ENCODE measurements around the gene MCTP1. TPM values are rescaled to one million over a fixed set of nuclear protein-coding genes. Genes with fewer than 3 reads are reported as not detected.

The MCTP1 gene
- total RNA-seq, 2 experiments from 2014 or later = not detected

GRCh38 chr5:95241161-95241560 lies 43.7 kb downstream of the MCTP1 start:
- Mint-ChIP-seq H3K36me3 (no peaks in the 10 kb centered on the region), H3K9me3 (no peaks in the 10 kb centered on the region), H3K27ac (no peak overlapping the region), H3K4me1 (ENCODE audit: low read depth) (no peaks in the 10 kb centered on the region), H3K4me3 (no peak overlapping the region), H3K27me3 (no peaks in the 10 kb centered on the region)
- ChIA-PET POLR2A (no interaction called here), CTCF (no interaction called here)
- intact Hi-C loops (cut with micrococcal nuclease) = no loop called here
- DNase-seq = no peak

DNA sequence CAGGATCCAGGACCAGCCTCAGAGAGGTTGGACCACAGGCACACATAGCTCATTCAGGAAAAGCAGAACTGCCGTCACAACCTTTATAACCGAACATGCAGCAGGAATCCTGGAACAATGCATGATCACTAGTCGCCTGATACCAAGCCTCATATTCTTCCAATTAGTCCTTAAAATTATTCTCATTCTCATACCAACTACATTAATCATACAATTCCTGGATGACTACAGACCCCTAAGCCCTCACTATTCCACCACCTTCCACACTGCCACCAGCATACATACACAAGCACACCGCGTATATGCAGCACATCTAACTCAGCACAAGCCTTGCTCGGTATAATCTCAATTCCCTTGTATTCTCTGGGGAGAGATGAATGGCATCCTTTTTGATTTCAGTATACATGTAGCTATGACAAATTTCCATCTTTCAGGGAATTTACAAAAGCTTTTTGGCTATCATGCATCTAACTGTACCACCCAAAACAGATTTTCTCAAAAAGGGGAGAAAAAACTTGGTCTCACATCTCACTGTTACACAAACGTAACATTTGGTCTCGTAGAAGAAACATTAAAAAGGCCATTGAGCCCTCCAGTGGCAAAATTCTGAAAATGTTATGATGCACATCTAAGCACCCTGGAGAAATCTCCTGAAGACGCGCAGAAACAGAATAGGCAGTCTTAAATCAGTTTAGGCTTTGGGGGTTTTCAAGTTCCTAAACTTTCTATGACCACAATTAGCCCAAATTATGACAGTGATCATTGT lies 46.2 kb downstream of the MCTP1 start:
- Mint-ChIP-seq H3K36me3 (no peaks in the 10 kb centered on the region), H3K27me3 (no peaks in the 10 kb centered on the region), H3K27ac (no peak overlapping the region), H3K9me3 (no peaks in the 10 kb centered on the region), H3K4me1 (ENCODE audit: low read depth) (no peaks in the 10 kb centered on the region), H3K4me3 (no peak overlapping the region)
- CTCF ChIA-PET = no interaction called here
- no peak for DNase-seq
- POLR2A ChIA-PET = no interaction called here
- intact Hi-C loops (cut with micrococcal nuclease) = no loop called here

GRCh38 chr5:95237324-95237723 lies 47.6 kb downstream of the MCTP1 start:
- ChIA-PET CTCF (no interaction called here), POLR2A (no interaction called here)
- Mint-ChIP-seq H3K27me3 (no peaks in the 10 kb centered on the region), H3K27ac (no peak overlapping the region), H3K4me1 (ENCODE audit: low read depth) (no peaks in the 10 kb centered on the region), H3K36me3 (no peaks in the 10 kb centered on the region), H3K9me3 (no peaks in the 10 kb centered on the region), H3K4me3 (no peak overlapping the region)
- intact Hi-C loops (cut with micrococcal nuclease) = no loop called here
- DNase-seq = no peak

GRCh38 chr5:95235439-95235982 lies 49.4 kb downstream of the MCTP1 start:
- Mint-ChIP-seq H3K27ac (no peak overlapping the region), H3K9me3 (no peaks in the 10 kb centered on the region)
- CTCF ChIA-PET = no interaction called here

DNA sequence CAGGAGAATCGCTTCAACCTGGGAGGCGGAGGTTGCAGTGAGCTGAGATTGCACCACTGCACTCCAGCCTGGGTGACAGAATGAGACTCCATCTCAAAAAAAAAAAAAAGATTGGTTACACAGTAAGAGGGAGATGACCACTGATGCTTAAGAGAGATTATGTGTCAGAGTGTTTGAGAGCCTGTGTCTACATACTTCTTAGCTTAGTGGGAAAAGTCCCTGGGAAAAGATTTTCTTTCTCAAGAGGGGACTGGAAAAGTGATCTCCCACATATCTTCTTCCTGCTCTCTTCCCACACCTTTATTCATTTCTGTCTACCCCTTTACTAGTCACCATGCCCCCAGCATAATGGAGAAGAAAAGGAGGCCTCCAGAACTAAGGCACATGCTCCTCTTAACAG lies 55.2 kb downstream of the MCTP1 start:
- Mint-ChIP-seq H3K4me1 (ENCODE audit: low read depth) (no peaks in the 10 kb centered on the region), H3K9me3 (no peaks in the 10 kb centered on the region), H3K27me3 (no peaks in the 10 kb centered on the region), H3K4me3 (no peak overlapping the region), H3K36me3 (no peaks in the 10 kb centered on the region), H3K27ac (no peak overlapping the region)
- no peak for DNase-seq
- intact Hi-C loops (cut with micrococcal nuclease) = no loop called here
- ChIA-PET POLR2A (no interaction called here), CTCF (no interaction called here)

More at GRCh38 chr5:95235439-95235982, 49.4 kb downstream of the MCTP1 start:
- Mint-ChIP-seq H3K4me1 (ENCODE audit: low read depth) (no peaks in the 10 kb centered on the region), H3K27me3 (no peaks in the 10 kb centered on the region), H3K4me3 (no peak overlapping the region), H3K36me3 (no peaks in the 10 kb centered on the region)
- intact Hi-C loops (cut with micrococcal nuclease) = no loop called here
- DNase-seq = no peak
- POLR2A ChIA-PET = no interaction called here

DNA sequence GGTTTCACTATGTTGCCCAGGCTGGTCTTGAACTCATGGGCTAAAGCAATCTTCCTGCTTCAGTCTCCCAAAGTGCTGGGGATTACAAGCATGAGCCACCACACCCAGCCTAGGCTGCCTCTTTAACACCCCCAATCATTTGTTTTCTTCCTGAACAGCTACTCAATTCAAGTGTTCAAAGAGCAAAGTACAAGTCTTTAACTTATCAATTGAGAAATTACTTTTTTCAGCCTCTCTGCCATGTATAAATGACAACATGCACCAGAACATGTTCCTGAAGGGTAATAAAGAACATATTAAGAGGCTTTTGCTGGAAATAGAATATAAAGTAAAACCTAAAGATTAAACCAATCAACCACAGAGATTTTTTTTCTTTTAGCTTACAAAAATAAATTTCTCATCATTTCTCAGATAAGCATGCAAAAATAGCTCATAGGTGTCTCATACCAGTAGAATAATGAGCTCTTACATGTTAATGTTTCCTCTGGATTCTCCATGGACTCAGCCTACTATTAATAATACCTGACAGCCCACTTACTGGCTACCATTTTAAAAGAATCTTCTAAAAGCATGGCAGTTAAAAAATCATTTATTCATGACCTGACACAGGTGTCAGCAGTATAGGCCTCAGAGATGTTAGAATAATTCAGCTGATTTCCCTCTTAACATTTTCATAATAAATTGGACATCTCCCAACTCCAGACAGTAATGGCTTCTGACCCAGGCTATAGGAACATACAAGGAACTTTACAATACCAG lies 60.0 kb downstream of the MCTP1 start:
- intact Hi-C loops (cut with micrococcal nuclease) = no loop called here
- Mint-ChIP-seq H3K4me3 (no peak overlapping the region), H3K9me3 (no peaks in the 10 kb centered on the region), H3K36me3 (no peaks in the 10 kb centered on the region), H3K27me3 (no peaks in the 10 kb centered on the region), H3K4me1 (ENCODE audit: low read depth) (no peaks in the 10 kb centered on the region), H3K27ac (no peak overlapping the region)
- POLR2A ChIA-PET = no interaction called here
- DNase-seq = no peak
- CTCF ChIA-PET = no interaction called here

- ChIA-PET POLR2A (no interaction called here), CTCF (no interaction called here)
- H3K9me3 Mint-ChIP-seq = no peaks in the 10 kb centered on the region
- H3K27ac Mint-ChIP-seq = no peak overlapping the region
- no peak for DNase-seq
- H3K4me1 Mint-ChIP-seq (ENCODE audit: low read depth) = no peaks in the 10 kb centered on the region
- H3K4me3 Mint-ChIP-seq = no peak overlapping the region
- no peaks in the 10 kb centered on the region for H3K27me3 Mint-ChIP-seq
- intact Hi-C loops (cut with micrococcal nuclease) = no loop called here
- H3K36me3 Mint-ChIP-seq = no peaks in the 10 kb centered on the region
Observed at GRCh38 chr5:95223566-95224258, 61.2 kb downstream of the MCTP1 start.

DNA sequence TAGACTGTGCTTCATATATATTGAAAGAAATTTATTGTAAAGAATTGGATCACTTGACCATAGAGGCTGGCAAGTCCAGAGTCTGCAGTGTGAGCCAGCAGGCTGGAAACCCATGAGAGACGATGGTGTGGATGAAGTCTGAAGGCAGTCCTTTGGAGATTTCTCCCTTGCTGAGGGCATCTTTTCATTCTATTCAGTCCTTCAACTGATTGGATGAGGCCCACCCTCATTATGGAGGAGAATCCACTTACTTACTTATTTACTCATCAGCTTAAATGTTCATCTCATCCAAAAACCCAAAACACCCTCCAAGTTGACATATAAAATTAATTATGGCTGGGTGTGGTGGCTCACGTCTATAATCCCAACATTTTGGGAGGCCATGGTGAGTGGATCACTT lies 62.1 kb downstream of the MCTP1 start:
- H3K4me3 Mint-ChIP-seq = no peak overlapping the region

DNA sequence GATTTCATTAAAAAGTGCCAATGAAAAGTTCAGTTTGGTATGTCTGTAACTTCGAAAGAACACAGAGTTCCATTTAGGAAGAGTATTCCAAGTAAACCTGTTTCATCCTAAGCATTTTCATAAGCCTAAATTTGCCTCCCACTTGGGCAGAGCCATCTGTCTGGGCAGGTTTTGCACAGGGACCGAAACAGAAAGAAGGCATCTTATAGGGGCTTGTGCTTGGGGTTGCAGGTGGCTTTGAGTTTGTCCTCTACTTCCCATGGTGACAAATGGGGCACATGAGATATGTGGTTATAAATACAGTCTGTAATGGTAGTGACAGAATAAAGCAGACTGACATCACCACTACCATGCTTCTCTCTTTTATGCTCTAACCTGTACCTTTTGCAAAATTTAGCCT lies 63.7 kb downstream of the MCTP1 start:
- no peaks in the 10 kb centered on the region for H3K36me3 Mint-ChIP-seq
- POLR2A ChIA-PET = no interaction called here
- H3K27ac Mint-ChIP-seq = no peak overlapping the region
- CTCF ChIA-PET = no interaction called here
- no peaks in the 10 kb centered on the region for H3K4me1 Mint-ChIP-seq (ENCODE audit: low read depth)
- no peaks in the 10 kb centered on the region for H3K9me3 Mint-ChIP-seq
- H3K27me3 Mint-ChIP-seq = no peaks in the 10 kb centered on the region
- H3K4me3 Mint-ChIP-seq = no peak overlapping the region
- no peak for DNase-seq
- intact Hi-C loops (cut with micrococcal nuclease) = no loop called here

More for the DNA sequence above, 62.1 kb downstream of the MCTP1 start:
- intact Hi-C loops (cut with micrococcal nuclease) = no loop called here
- no peaks in the 10 kb centered on the region for H3K9me3 Mint-ChIP-seq
- H3K4me1 Mint-ChIP-seq (ENCODE audit: low read depth) = no peaks in the 10 kb centered on the region
- H3K27me3 Mint-ChIP-seq = no peaks in the 10 kb centered on the region
- POLR2A ChIA-PET = no interaction called here
- CTCF ChIA-PET = no interaction called here
- no peak overlapping the region for H3K27ac Mint-ChIP-seq
- H3K36me3 Mint-ChIP-seq = no peaks in the 10 kb centered on the region
- DNase-seq = no peak

DNA sequence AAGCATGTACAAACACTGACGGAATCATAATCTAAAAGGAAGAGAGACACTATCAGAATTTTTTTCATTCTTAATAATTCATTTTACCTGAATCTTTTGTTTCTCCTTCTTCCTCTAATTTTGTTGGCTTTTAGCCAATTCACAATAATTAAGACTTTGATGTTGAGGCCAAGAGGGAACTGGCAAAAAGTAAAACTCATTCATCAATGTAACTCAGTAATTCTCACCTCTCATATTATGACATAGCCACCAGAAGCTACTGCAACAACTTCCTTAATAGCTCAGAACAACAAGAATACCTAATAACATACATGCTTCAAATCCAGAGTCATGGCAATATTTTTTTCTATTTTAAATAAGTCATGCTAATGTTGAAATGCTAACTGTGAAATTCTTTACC lies 64.5 kb downstream of the MCTP1 start:
- Mint-ChIP-seq H3K9me3 (no peaks in the 10 kb centered on the region), H3K4me1 (ENCODE audit: low read depth) (no peaks in the 10 kb centered on the region), H3K27me3 (no peaks in the 10 kb centered on the region), H3K36me3 (no peaks in the 10 kb centered on the region), H3K4me3 (no peak overlapping the region), H3K27ac (no peak overlapping the region)
- intact Hi-C loops (cut with micrococcal nuclease) = no loop called here
- POLR2A ChIA-PET = no interaction called here
- CTCF ChIA-PET = no interaction called here
- DNase-seq = no peak

- Mint-ChIP-seq H3K4me3 (no peak overlapping the region), H3K27me3 (no peaks in the 10 kb centered on the region), H3K27ac (no peak overlapping the region), H3K9me3 (no peaks in the 10 kb centered on the region), H3K4me1 (ENCODE audit: low read depth) (no peaks in the 10 kb centered on the region), H3K36me3 (no peaks in the 10 kb centered on the region)
- intact Hi-C loops (cut with micrococcal nuclease) = no loop called here
- DNase-seq = no peak
- CTCF ChIA-PET = no interaction called here
- POLR2A ChIA-PET = no interaction called here
Observed at GRCh38 chr5:95219411-95219810, 65.5 kb downstream of the MCTP1 start.

DNA sequence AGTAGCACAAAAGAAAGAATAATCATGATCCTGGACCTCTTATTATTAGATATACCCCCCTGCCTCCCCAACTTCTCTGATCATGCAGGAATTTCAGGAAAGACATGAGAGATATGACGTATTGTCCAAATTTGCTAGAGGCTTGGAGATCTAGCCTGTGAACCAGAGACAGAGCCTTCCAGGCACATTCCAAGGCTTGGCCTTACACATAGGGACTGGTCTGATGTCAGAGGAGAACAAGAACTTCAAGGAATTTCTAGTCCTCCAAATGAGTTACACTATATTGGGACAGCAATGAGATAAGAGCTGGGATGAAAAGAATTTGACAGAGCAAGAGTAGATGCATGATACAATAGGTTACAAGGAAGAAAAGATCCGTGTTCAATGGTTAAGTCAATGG lies 67.0 kb downstream of the MCTP1 start:
- no peaks in the 10 kb centered on the region for H3K4me1 Mint-ChIP-seq (ENCODE audit: low read depth)
- H3K9me3 Mint-ChIP-seq = peaks cover under 1% of the 10 kb centered on the region
- ChIA-PET POLR2A (no interaction called here), CTCF (no interaction called here)
- intact Hi-C loops (cut with micrococcal nuclease) = no loop called here
- DNase-seq = no peak
- H3K27ac Mint-ChIP-seq = no peak overlapping the region
- no peak overlapping the region for H3K4me3 Mint-ChIP-seq
- no peaks in the 10 kb centered on the region for H3K36me3 Mint-ChIP-seq
- H3K27me3 Mint-ChIP-seq = no peaks in the 10 kb centered on the region
